Loucy (cell line): ENCODE results near the gene OR5AU1.

Source experiments
- H2AFZ ChIP-seq: fragments of 200-600 bp; sonication (generic); 2 replicates; pipeline ENCODE4 v1.6.0; 2016; ENCODE audit warnings: antibody characterized with exemption, mild to moderate bottlenecking, low read length, moderate library complexity
- H3F3A ChIP-seq: fragments of 200-600 bp; 2 replicates; pipeline ENCODE4 v1.6.0; 2016; ENCODE audit warnings: antibody characterized with exemption, low read depth, mild to moderate bottlenecking
- H3K27me3 ChIP-seq: fragments of 200-600 bp; sonication (generic); 2 replicates; pipeline ENCODE4 v1.6.1; 2014; ENCODE audit warnings: low read length, mild to moderate bottlenecking; ENCODE audit not compliant: insufficient read depth, poor library complexity, severe bottlenecking
- H3K36me3 ChIP-seq: fragments of 200-600 bp; sonication (generic); 2 replicates; pipeline ENCODE4 v1.6.1; 2016; ENCODE audit warnings: low read length; ENCODE audit not compliant: insufficient read depth
- H3K4me1 ChIP-seq: fragments of 200-600 bp; sonication (generic); 2 replicates; pipeline ENCODE4 v1.5.1; 2014; ENCODE audit warnings: low read length, mild to moderate bottlenecking; ENCODE audit not compliant: insufficient read depth, poor library complexity, severe bottlenecking
- H3K4me2 ChIP-seq: fragments of 200-600 bp; sonication (generic); 2 replicates; pipeline ENCODE4 v1.6.0; 2014; ENCODE audit warnings: antibody characterized with exemption, low read length, low read depth, mild to moderate bottlenecking; ENCODE audit not compliant: poor library complexity, severe bottlenecking
- H3K4me3 ChIP-seq: fragments of 200-600 bp; sonication (generic); 2 replicates; pipeline ENCODE4 v1.5.1; 2014; ENCODE audit warnings: low read length, mild to moderate bottlenecking, mixed read lengths; ENCODE audit not compliant: poor library complexity, severe bottlenecking
- H3K79me2 ChIP-seq: fragments of 200-600 bp; sonication (generic); 2 replicates; pipeline ENCODE4 v1.6.1; 2014; ENCODE audit warnings: low read length; ENCODE audit not compliant: insufficient read depth
- H3K9ac ChIP-seq: fragments of 200-600 bp; sonication (generic); 2 replicates; pipeline ENCODE4 v1.6.0; 2014; ENCODE audit warnings: mild to moderate bottlenecking, low read depth, low read length, moderate library complexity; ENCODE audit not compliant: poor library complexity, severe bottlenecking
- H3K9me2 ChIP-seq: fragments of 200-600 bp; sonication (generic); replicated peaks from 2 replicates; pipeline ENCODE4 v1.6.1; 2016; ENCODE audit warnings: low read depth, low read length, mixed read lengths
- H3K9me3 ChIP-seq: fragments of 200-600 bp; sonication (generic); 2 replicates; pipeline ENCODE4 v1.6.1; 2014; ENCODE audit warnings: mild to moderate bottlenecking, antibody characterized with exemption, low read length, low read depth; ENCODE audit not compliant: insufficient read depth
- H4K20me1 ChIP-seq: fragments of 200-600 bp; sonication (generic); 2 replicates; pipeline ENCODE4 v1.6.0; 2014; ENCODE audit warnings: antibody characterized with exemption, low read length, mild to moderate bottlenecking; ENCODE audit not compliant: insufficient read depth, poor library complexity, severe bottlenecking
- EZH2phosphoT487 ChIP-seq: fragments of 200-600 bp; IDR thresholded peaks from 2 replicates; pipeline ENCODE4 v1.6.1; 2018; ENCODE audit warnings: antibody characterized with exemption, mild to moderate bottlenecking, moderate library complexity, borderline replicate concordance
- TF ChIP-seq, protein P1 (sequence below): fragments of 200-600 bp; sonication (generic); conservative IDR thresholded peaks from 2 replicates; pipeline ENCODE4 v1.5.1; 2014; ENCODE audit warnings: mild to moderate bottlenecking, antibody characterized with exemption, low read length

OR5AU1 gene

DNA sequence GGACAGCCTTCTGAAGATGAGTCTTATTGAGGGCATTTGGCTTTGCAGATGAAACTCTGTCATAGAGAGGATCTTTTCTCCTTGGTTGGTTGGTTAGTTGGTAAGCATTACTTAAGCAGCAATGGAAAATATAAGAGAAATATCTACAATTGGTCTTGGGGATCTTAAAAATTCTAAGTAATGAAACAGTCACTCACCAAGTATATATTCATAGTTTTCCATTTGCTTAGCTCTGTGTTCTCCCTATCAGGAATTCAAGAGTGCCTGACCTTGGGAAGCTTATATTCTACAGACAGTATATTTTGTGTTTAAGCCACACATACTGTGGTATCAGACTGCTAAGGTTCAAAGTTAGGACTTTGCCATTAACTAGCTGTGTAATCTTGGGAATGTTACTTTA lies at the start of gene OR5AU1:
Gene OR5AU1 (minus strand): TSS at position 101 of the 400 bp plus-strand sequence. CDS start 191 bp downstream, outside the sequence.
- Histone ChIP-seq H3K27me3 (peaks cover 10% of the 10 kb centered on the region), H3K4me3 (no peak within 1 kb of the TSS), H3K36me3 (no peaks in the 10 kb centered on the region), H4K20me1 (no peaks in the 10 kb centered on the region), H3K4me1 (no peaks in the 10 kb centered on the region), H3F3A (no peaks in the 10 kb centered on the region), H3K79me2 (no peaks in the 10 kb centered on the region), H2AFZ (no peak within 1 kb of the TSS), H3K9me3 (no peaks in the 10 kb centered on the region), H3K4me2 (no peak within 1 kb of the TSS), H3K9me2 (no peaks in the 10 kb centered on the region), H3K9ac (no peak within 1 kb of the TSS)
- TF ChIP-seq EZH2phosphoT487, result no peak
- TF ChIP-seq, protein P1, sequence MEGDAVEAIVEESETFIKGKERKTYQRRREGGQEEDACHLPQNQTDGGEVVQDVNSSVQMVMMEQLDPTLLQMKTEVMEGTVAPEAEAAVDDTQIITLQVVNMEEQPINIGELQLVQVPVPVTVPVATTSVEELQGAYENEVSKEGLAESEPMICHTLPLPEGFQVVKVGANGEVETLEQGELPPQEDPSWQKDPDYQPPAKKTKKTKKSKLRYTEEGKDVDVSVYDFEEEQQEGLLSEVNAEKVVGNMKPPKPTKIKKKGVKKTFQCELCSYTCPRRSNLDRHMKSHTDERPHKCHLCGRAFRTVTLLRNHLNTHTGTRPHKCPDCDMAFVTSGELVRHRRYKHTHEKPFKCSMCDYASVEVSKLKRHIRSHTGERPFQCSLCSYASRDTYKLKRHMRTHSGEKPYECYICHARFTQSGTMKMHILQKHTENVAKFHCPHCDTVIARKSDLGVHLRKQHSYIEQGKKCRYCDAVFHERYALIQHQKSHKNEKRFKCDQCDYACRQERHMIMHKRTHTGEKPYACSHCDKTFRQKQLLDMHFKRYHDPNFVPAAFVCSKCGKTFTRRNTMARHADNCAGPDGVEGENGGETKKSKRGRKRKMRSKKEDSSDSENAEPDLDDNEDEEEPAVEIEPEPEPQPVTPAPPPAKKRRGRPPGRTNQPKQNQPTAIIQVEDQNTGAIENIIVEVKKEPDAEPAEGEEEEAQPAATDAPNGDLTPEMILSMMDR, result no peak

DNA sequence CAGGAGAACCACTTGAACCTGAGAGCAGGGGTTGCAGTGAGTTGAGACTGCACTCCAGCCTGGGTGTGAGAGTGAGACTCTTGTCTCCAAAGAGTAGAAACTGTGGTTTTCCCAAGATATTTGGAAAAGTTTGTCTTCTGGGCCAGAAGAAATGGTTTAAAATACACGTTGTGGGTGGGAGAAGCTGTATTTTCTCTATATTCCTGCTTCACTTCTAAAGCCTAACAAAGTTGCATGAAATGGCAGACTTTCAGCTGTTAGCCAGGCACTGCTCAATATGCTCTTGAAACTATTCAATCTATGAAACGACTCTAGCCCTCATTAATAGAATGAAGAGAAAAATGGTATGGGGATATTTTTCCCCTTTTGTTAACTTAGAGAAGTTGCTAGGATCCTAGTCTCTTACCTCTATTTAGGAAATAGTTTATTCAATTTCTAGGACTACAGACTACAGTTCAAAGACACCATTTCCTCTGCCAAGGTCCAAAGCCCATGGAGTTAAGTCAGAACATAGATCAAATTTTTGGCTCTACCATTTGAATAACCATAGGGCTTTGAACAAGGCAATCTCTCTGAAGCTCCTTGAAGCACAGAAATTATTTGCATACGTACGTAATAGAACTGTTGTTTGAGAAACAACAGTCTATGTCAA lies 49.3 kb upstream of the OR5AU1 start:
- H3K4me1 ChIP-seq, result no peaks in the 10 kb centered on the region
- H4K20me1 ChIP-seq, result peaks cover 22% of the 10 kb centered on the region
- H3F3A ChIP-seq, result no peaks in the 10 kb centered on the region; the same call in 1 of the 2 replicates

DNA sequence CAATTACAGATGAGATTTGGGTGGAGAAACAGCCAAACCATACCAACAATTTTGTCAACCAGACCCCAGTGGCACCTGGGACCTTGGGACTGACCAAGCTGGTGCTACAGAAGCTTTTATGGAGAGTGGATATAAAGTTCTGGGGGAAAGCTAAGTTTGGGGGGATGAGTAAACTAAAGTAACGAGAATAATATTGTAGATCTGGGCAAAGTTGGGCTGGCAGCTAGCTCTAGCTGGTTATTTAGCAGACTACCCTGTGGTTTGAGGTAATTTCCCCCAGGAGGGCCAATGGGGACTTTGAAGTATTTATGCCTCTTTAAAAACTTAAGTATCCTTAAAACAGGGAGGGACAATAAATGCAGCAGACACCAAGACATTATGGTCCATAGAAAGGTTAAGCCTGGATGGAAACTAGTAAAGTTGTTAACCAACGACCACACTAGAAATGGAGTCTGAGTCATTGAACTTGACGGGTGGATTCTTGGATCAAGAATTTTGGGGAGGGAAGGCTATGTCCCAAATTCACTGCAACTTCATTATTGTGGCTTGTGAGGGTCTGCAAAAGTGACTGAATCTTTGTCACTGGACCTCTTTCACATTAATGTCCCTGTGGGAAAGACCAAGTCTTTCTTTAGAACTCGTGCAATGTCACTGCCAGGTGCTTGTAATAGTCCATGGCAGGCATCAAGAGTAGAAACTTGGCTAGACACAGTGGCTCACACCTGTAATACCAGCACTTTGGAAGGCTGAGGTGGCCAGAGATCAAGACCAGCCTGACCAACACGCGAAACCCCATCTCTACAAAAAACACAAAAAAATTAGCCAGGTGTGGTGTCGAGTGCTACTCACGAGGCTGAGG lies 48.5 kb upstream of the OR5AU1 start:
- H3K79me2 ChIP-seq, result no peaks in the 10 kb centered on the region
- no peak overlapping the region for H2AFZ ChIP-seq
- no peaks in the 10 kb centered on the region for H3K27me3 ChIP-seq
- H3K4me1 ChIP-seq, result no peaks in the 10 kb centered on the region
- H3K4me2 ChIP-seq, result no peak overlapping the region
- no peaks in the 10 kb centered on the region; the same call in 1 of the 2 replicates for H3F3A ChIP-seq
- H4K20me1 ChIP-seq, result peaks cover 14% of the 10 kb centered on the region
- no peak overlapping the region for H3K9ac ChIP-seq
- TF ChIP-seq EZH2phosphoT487, result no peak
- TF ChIP-seq, protein P1, result no peak
- H3K9me2 ChIP-seq, result no peaks in the 10 kb centered on the region
- H3K9me3 ChIP-seq, result no peaks in the 10 kb centered on the region
- H3K36me3 ChIP-seq, result peaks cover 54% of the 10 kb centered on the region
- no peak overlapping the region for H3K4me3 ChIP-seq

More for the DNA sequence above, 49.3 kb upstream of the OR5AU1 start:
- no peak overlapping the region for H2AFZ ChIP-seq
- H3K4me2 ChIP-seq, result no peak overlapping the region
- H3K79me2 ChIP-seq, result no peaks in the 10 kb centered on the region
- no peaks in the 10 kb centered on the region for H3K9me3 ChIP-seq
- TF ChIP-seq EZH2phosphoT487, result no peak
- TF ChIP-seq, protein P1, result no peak
- peaks cover 62% of the 10 kb centered on the region for H3K36me3 ChIP-seq
- H3K9ac ChIP-seq, result no peak overlapping the region
- no peak overlapping the region for H3K4me3 ChIP-seq
- H3K27me3 ChIP-seq, result no peaks in the 10 kb centered on the region
- H3K9me2 ChIP-seq, result no peaks in the 10 kb centered on the region
